RPMI7951 (cell line): ENCODE data around the gene XRCC4. TPM values are rescaled to one million over a fixed set of nuclear protein-coding genes. Genes with fewer than 3 reads are reported as not detected.
"Not testable (repeated sequence)": the region's sequence is repeated elsewhere in the genome, so short reads cannot be mapped to it uniquely, and the experiment has no call there.

Experiments
- DNase-seq: peaks from one replicate; pipeline ENCODE4 v3.0.0-alpha.2; 2012; ENCODE audit warnings: low read depth
- total RNA-seq: library from RNA; depleted of rRNA; stranded (reverse); fragments of >200 nt; shearing (Covaris generic); gene quantifications from 2 replicates; pipeline ENCODE4 v1.2.3, GENCODE V29; 2014

The XRCC4 gene
- total RNA-seq, 1 experiment from 2014 or later, result 30.9 TPM

- no peak for DNase-seq
These were observed 38.5 kb downstream of the XRCC4 start for GRCh38 chr5:83115816-83116215.

GRCh38 chr5:83118471-83118870 is 41.1 kb downstream of the XRCC4 start:
- DNase-seq, result no peak

- no peak for DNase-seq
These were observed 41.6 kb downstream of the XRCC4 start for GRCh38 chr5:83118976-83119375.

GRCh38 chr5:83124593-83124992 is 47.2 kb downstream of the XRCC4 start:
- DNase-seq, result no peak

- DNase-seq, result no peak
These were observed 48.2 kb downstream of the XRCC4 start for GRCh38 chr5:83125560-83125959.

- DNase-seq, result no peak
These were observed 49.2 kb downstream of the XRCC4 start for GRCh38 chr5:83126501-83126900.

- no peak for DNase-seq
These were observed 56.5 kb downstream of the XRCC4 start for GRCh38 chr5:83133797-83134196.

GRCh38 chr5:83142526-83142925 is 65.2 kb downstream of the XRCC4 start:
- no peak for DNase-seq

GRCh38 chr5:83145241-83145640 is 67.9 kb downstream of the XRCC4 start:
- peak; percentile 13 for DNase-seq

GRCh38 chr5:83145882-83146331 is 68.6 kb downstream of the XRCC4 start:
- DNase-seq, result peak; percentile 7

GRCh38 chr5:83146441-83146840 is 69.1 kb downstream of the XRCC4 start:
- DNase-seq, result no peak

- no peak for DNase-seq
These were observed 70.2 kb downstream of the XRCC4 start for GRCh38 chr5:83147593-83147992.

- DNase-seq, result no peak
These were observed 71.0 kb downstream of the XRCC4 start for GRCh38 chr5:83148370-83148769.

GRCh38 chr5:83149671-83150070 is 72.3 kb downstream of the XRCC4 start:
- DNase-seq, result peak; percentile 44

GRCh38 chr5:83151821-83152220 is 74.5 kb downstream of the XRCC4 start:
- no peak for DNase-seq

GRCh38 chr5:83152996-83153395 is 75.6 kb downstream of the XRCC4 start:
- DNase-seq, result not testable (repeated sequence)

- no peak for DNase-seq
These were observed 78.7 kb downstream of the XRCC4 start for GRCh38 chr5:83156001-83156400.

- DNase-seq, result no peak
These were observed 79.8 kb downstream of the XRCC4 start for GRCh38 chr5:83157163-83157562.

GRCh38 chr5:83162601-83163000 is 85.3 kb downstream of the XRCC4 start:
- DNase-seq, result peak; percentile 35

- no peak for DNase-seq
These were observed 90.2 kb downstream of the XRCC4 start for GRCh38 chr5:83167538-83167937.

GRCh38 chr5:83169571-83170337 is 92.4 kb downstream of the XRCC4 start:
- no peak for DNase-seq

- no peak for DNase-seq
These were observed 94.7 kb downstream of the XRCC4 start for GRCh38 chr5:83172011-83172410.

- no peak for DNase-seq
These were observed 95.3 kb downstream of the XRCC4 start for GRCh38 chr5:83172655-83173054.

GRCh38 chr5:83173826-83174225 is 96.5 kb downstream of the XRCC4 start:
- no peak for DNase-seq
